HL-60 (cell line): ENCODE measurements around the gene SLC17A1.

Experiments
- DNase-seq, 2 experiments: peaks; one replicate each; pipeline ENCODE4 v3.0.0-alpha.2; 2010 to 2020; ENCODE audit warnings: low read depth in 1 of 2, low spot score in 1 of 2
- H3K27ac ChIP-seq: fragments of 250-450 bp; sonication (Bioruptor Pico); replicated peaks from 2 replicates; pipeline ENCODE4 v1.5.1; 2020; ENCODE audit warnings: mild to moderate bottlenecking, moderate library complexity
- H3K27me3 ChIP-seq: fragments of 250-450 bp; sonication (Bioruptor Pico); 2 replicates; pipeline ENCODE4 v1.5.1; 2021; ENCODE audit warnings: mild to moderate bottlenecking, moderate library complexity; ENCODE audit not compliant: insufficient read depth, poor library complexity, severe bottlenecking
- H3K4me3 ChIP-seq: replicated peaks from 2 replicates; pipeline ENCODE4 v1.5.1; 2011; ENCODE audit warnings: mild to moderate bottlenecking, control low read depth, low read length; ENCODE audit not compliant: insufficient read depth
- CTCF ChIP-seq: IDR thresholded peaks from one replicate; pipeline ENCODE4 v1.5.1; 2011; ENCODE audit warnings: low read length, control low read depth, inconsistent platforms; ENCODE audit not compliant: insufficient read depth
- GABPA ChIP-seq: IDR thresholded peaks from 2 replicates; pipeline ENCODE4 v1.6.1; 2012; ENCODE audit warnings: low read depth
- POLR2AphosphoS5 ChIP-seq: IDR thresholded peaks from 2 replicates; pipeline ENCODE4 v1.6.1; 2012; ENCODE audit warnings: low read depth
- REST ChIP-seq: IDR thresholded peaks from 2 replicates; pipeline ENCODE4 v1.6.1; 2012; ENCODE audit warnings: low read depth; ENCODE audit not compliant: insufficient replicate concordance
- SPI1 ChIP-seq: IDR thresholded peaks from 2 replicates; pipeline ENCODE4 v1.6.1; 2012; ENCODE audit warnings: low read depth, mild to moderate bottlenecking, borderline replicate concordance

SLC17A1 gene

GRCh38 chr6:25787428-25787827, 44.4 kb downstream of the SLC17A1 start:
- Histone ChIP-seq H3K27me3 (no peaks in the 10 kb centered on the region), H3K27ac (no peak overlapping the region), H3K4me3 (no peak overlapping the region)
- TF ChIP-seq POLR2AphosphoS5 (no peak), SPI1 (no peak), REST (no peak), CTCF (no peak), GABPA (no peak)
- no peak for DNase-seq

- no peaks in the 10 kb centered on the region for H3K27me3 ChIP-seq
- no peak for DNase-seq
- TF ChIP-seq SPI1 (no peak), CTCF (no peak), REST (no peak), POLR2AphosphoS5 (no peak), GABPA (no peak)
- no peak overlapping the region for H3K4me3 ChIP-seq
- no peak overlapping the region for H3K27ac ChIP-seq
These were observed 50.7 kb downstream of the SLC17A1 start for GRCh38 chr6:25781134-25781533.

GRCh38 chr6:25777856-25778649, 53.8 kb downstream of the SLC17A1 start:
- no peak for DNase-seq
- no peak overlapping the region for H3K4me3 ChIP-seq
- no peaks in the 10 kb centered on the region for H3K27me3 ChIP-seq
- TF ChIP-seq POLR2AphosphoS5 (no peak), GABPA (no peak), CTCF (no peak), SPI1 (no peak), REST (no peak)
- no peak overlapping the region for H3K27ac ChIP-seq
